ENCODE data around the gene UVRAG.

Gene UVRAG

GRCh38 chr11:76105637-76106036, 290.6 kb downstream of the UVRAG start:
- H2AFZ ChIP-seq (ENCODE audit: low read depth) = no peak overlapping the region
- no peaks in the 10 kb centered on the region for H3K27me3 ChIP-seq (ENCODE audit: insufficient read depth, low read depth)
- no peaks in the 10 kb centered on the region for H3K79me2 ChIP-seq (ENCODE audit: insufficient read depth, low read depth)
- H4K20me1 ChIP-seq (ENCODE audit: insufficient read depth) = no peaks in the 10 kb centered on the region
- no peak overlapping the region for H3K27ac ChIP-seq
- no peaks in the 10 kb centered on the region for H3K4me1 ChIP-seq (ENCODE audit: low read depth, poor library complexity, severe bottlenecking)
- no peak overlapping the region for H3K4me3 ChIP-seq (IDR thresholded peaks at IDR 0.05; ENCODE audit: insufficient read depth, low read depth, low read length)
- H3K36me3 ChIP-seq (ENCODE audit: insufficient read depth) = no peaks in the 10 kb centered on the region
- no peak for TF ChIP-seq CTCF (conservative IDR thresholded peaks at IDR 0.05; ENCODE audit: low read depth, low read length)
- no peak overlapping the region for H3K4me2 ChIP-seq
- no peak overlapping the region for H3K9ac ChIP-seq

GRCh38 chr11:76107971-76108370, 293.0 kb downstream of the UVRAG start:
- no peak for TF ChIP-seq CTCF (conservative IDR thresholded peaks at IDR 0.05; ENCODE audit: low read depth, low read length)
- Histone ChIP-seq H3K4me1 (ENCODE audit: low read depth, poor library complexity, severe bottlenecking) (no peaks in the 10 kb centered on the region), H3K4me2 (no peak overlapping the region), H4K20me1 (ENCODE audit: insufficient read depth) (no peaks in the 10 kb centered on the region), H3K9ac (no peak overlapping the region), H3K27ac (no peak overlapping the region), H3K4me3 (IDR thresholded peaks at IDR 0.05; ENCODE audit: insufficient read depth, low read depth, low read length) (no peak overlapping the region), H3K27me3 (ENCODE audit: insufficient read depth, low read depth) (no peaks in the 10 kb centered on the region), H3K79me2 (ENCODE audit: insufficient read depth, low read depth) (no peaks in the 10 kb centered on the region), H2AFZ (ENCODE audit: low read depth) (no peak overlapping the region), H3K36me3 (ENCODE audit: insufficient read depth) (no peaks in the 10 kb centered on the region)

- Histone ChIP-seq H3K79me2 (ENCODE audit: insufficient read depth, low read depth) (no peaks in the 10 kb centered on the region), H3K4me2 (no peak overlapping the region), H3K27ac (no peak overlapping the region), H2AFZ (ENCODE audit: low read depth) (no peak overlapping the region), H3K27me3 (ENCODE audit: insufficient read depth, low read depth) (no peaks in the 10 kb centered on the region), H4K20me1 (ENCODE audit: insufficient read depth) (no peaks in the 10 kb centered on the region), H3K4me3 (IDR thresholded peaks at IDR 0.05; ENCODE audit: insufficient read depth, low read depth, low read length) (no peak overlapping the region), H3K9ac (no peak overlapping the region), H3K4me1 (ENCODE audit: low read depth, poor library complexity, severe bottlenecking) (peaks cover 23% of the 10 kb centered on the region), H3K36me3 (ENCODE audit: insufficient read depth) (no peaks in the 10 kb centered on the region)
- no peak for TF ChIP-seq CTCF (conservative IDR thresholded peaks at IDR 0.05; ENCODE audit: low read depth, low read length)
These were observed 299.2 kb downstream of the UVRAG start for GRCh38 chr11:76114238-76114637.

GRCh38 chr11:76115555-76115954, 300.5 kb downstream of the UVRAG start:
- no peak overlapping the region for H3K4me2 ChIP-seq
- no peak for TF ChIP-seq CTCF (conservative IDR thresholded peaks at IDR 0.05; ENCODE audit: low read depth, low read length)
- no peak overlapping the region for H3K9ac ChIP-seq
- H3K79me2 ChIP-seq (ENCODE audit: insufficient read depth, low read depth) = no peaks in the 10 kb centered on the region
- H2AFZ ChIP-seq (ENCODE audit: low read depth) = no peak overlapping the region
- H3K4me3 ChIP-seq (IDR thresholded peaks at IDR 0.05; ENCODE audit: insufficient read depth, low read depth, low read length) = no peak overlapping the region
- no peaks in the 10 kb centered on the region for H4K20me1 ChIP-seq (ENCODE audit: insufficient read depth)
- H3K27me3 ChIP-seq (ENCODE audit: insufficient read depth, low read depth) = no peaks in the 10 kb centered on the region
- no peak overlapping the region for H3K27ac ChIP-seq
- H3K4me1 ChIP-seq (ENCODE audit: low read depth, poor library complexity, severe bottlenecking) = peaks cover 23% of the 10 kb centered on the region
- H3K36me3 ChIP-seq (ENCODE audit: insufficient read depth) = no peaks in the 10 kb centered on the region
